Sigmoid colon (tissue), 4 donors: Measurements from ENCODE around the gene HAX1.

Experiments used
- CTCF ChIP-seq, 4 experiments: fragments of 450-650 bp in 3 of 4; fragments of 200-600 bp in 1 of 4; IDR thresholded peaks; one replicate each; pipeline ENCODE4 v1.5.1; 2016 to 2019; ENCODE audit warnings: antibody characterized with exemption in 4 of 4, mild to moderate bottlenecking in 3 of 4, moderate library complexity in 2 of 4
- EP300 ChIP-seq, 4 donors: sonication (generic); formaldehyde crosslinking; IDR thresholded peaks; one replicate each; pipeline ENCODE4 v1.6.1; 2017; ENCODE audit warnings: antibody characterized with exemption in 4 of 4
- POLR2A ChIP-seq, 2 donors: fragments of 450-650 bp; IDR thresholded peaks; one replicate each; pipeline ENCODE4 v1.6.1; 2016; ENCODE audit warnings: antibody characterized with exemption in 2 of 2, mild to moderate bottlenecking in 2 of 2, moderate library complexity in 2 of 2
- POLR2AphosphoS5 ChIP-seq, 4 donors: sonication (generic); formaldehyde crosslinking; IDR thresholded peaks; one replicate each; pipeline ENCODE4 v1.6.1; 2017; ENCODE audit warnings: antibody characterized with exemption in 4 of 4

- TF ChIP-seq CTCF (IDR thresholded peaks at IDR 0.05), result no peak
- no peak for TF ChIP-seq POLR2AphosphoS5 (IDR thresholded peaks at IDR 0.05)
- no peak for TF ChIP-seq EP300 (IDR thresholded peaks at IDR 0.05)
- no peak for TF ChIP-seq POLR2A (IDR thresholded peaks at IDR 0.05)
These were observed 32.9 kb upstream of the HAX1 start for GRCh38 chr1:154239491-154239890.
